Suprapubic skin (tissue), 4 donors: ENCODE results near the gene IGLL5. TPM values are rescaled to one million over a fixed set of nuclear protein-coding genes. Genes with fewer than 3 reads are reported as not detected.

ENCODE experiments used
- DNase-seq, 2 donors: peaks; one replicate each; pipeline ENCODE4 v3.0.0-alpha.2; 2019; ENCODE audit warnings: low spot score in 2 of 2
- H3K27ac ChIP-seq: fragments of 200-600 bp; sonication (generic); one replicate; pipeline ENCODE4 v1.5.1; 2019
- H3K27me3 ChIP-seq: fragments of 200-600 bp; sonication (generic); one replicate; pipeline ENCODE4 v1.5.1; 2019
- H3K36me3 ChIP-seq: fragments of 200-600 bp; sonication (generic); one replicate; pipeline ENCODE4 v1.5.1; 2019
- H3K4me1 ChIP-seq: fragments of 200-600 bp; sonication (generic); one replicate; pipeline ENCODE4 v1.5.1; 2019
- H3K4me3 ChIP-seq: fragments of 200-600 bp; sonication (generic); one replicate; pipeline ENCODE4 v1.5.1; 2019; ENCODE audit warnings: mild to moderate bottlenecking
- H3K9me3 ChIP-seq: fragments of 200-600 bp; sonication (generic); one replicate; pipeline ENCODE4 v1.5.1; 2019
- CTCF ChIP-seq, 2 donors: fragments of 200-600 bp in 1 of 2; fragments of 450-650 bp in 1 of 2; sonication (generic) in 1 of 2; IDR thresholded peaks; one replicate each; pipeline ENCODE4 v1.5.1; 2016 to 2019; ENCODE audit warnings: antibody characterized with exemption in 2 of 2, mild to moderate bottlenecking in 1 of 2, moderate library complexity in 1 of 2
- EP300 ChIP-seq: sonication (generic); formaldehyde crosslinking; IDR thresholded peaks from one replicate; pipeline ENCODE4 v1.6.1; 2017; ENCODE audit warnings: antibody characterized with exemption
- POLR2A ChIP-seq, 2 donors: fragments of 450-650 bp; IDR thresholded peaks; one replicate each; pipeline ENCODE4 v1.6.1; 2017; ENCODE audit warnings: antibody characterized with exemption in 2 of 2, mild to moderate bottlenecking in 2 of 2, moderate library complexity in 2 of 2
- POLR2AphosphoS5 ChIP-seq, 3 donors: sonication (generic); formaldehyde crosslinking; IDR thresholded peaks; one replicate each; pipeline ENCODE4 v1.6.1; 2017; ENCODE audit warnings: antibody characterized with exemption in 3 of 3
- WGBS: methylation state at CpG from one replicate; pipeline ENCODE4 v1.1.5; 2018; 5-methylcytosine and 5-hydroxymethylcytosine counted together
- total RNA-seq, 4 donors: library from RNA; depleted of rRNA; stranded (reverse); fragments of >200 nt; gene quantifications; one replicate each; pipeline ENCODE4 v1.1.0, GENCODE V29; 2016

IGLL5 gene
- total RNA-seq, 4 donors from 2014 or later, result not detected

- H3K4me3 ChIP-seq, result no peak overlapping the region
- WGBS, result 88% methylated on average over 10 of the region's 10 CpGs
- no peak overlapping the region for H3K27ac ChIP-seq
- peaks cover 3% of the 10 kb centered on the region for H3K27me3 ChIP-seq
- H3K4me1 ChIP-seq, result no peaks in the 10 kb centered on the region
- no peaks in the 10 kb centered on the region for H3K36me3 ChIP-seq
- no peak for DNase-seq
- no peaks in the 10 kb centered on the region for H3K9me3 ChIP-seq
- TF ChIP-seq POLR2A (IDR thresholded peaks at IDR 0.05) (no peak), EP300 (no peak), CTCF (IDR thresholded peaks at IDR 0.05) (no peak), POLR2AphosphoS5 (IDR thresholded peaks at IDR 0.05) (no peak)
These were observed 46.4 kb downstream of the IGLL5 start for GRCh38 chr22:22933807-22934542.

DNA sequence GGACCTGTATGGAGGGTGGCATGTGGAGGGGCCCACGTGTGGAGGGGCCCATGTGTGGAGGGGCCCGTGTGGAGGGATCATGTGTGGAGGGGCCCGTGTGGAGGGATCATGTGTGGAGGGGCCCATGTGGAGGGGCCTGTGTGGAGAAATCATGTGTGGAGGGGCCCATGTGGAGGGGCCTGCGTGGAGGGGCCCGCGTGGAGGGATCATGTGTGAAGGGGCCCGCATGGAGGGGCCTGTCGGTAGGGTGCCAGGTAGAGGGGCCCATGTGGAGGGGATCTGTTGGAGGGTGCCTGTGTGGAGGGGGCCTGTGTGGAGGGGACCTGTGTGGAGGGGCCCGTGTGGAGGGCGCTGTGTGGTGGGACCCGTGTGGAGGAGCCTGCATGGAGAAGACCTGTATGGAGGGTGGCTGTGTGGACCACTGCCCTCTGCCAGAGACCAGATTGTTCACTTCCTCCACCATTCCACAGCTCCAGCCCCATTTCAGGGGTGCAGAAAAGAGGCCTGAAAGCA, 47.0 kb downstream of the IGLL5 start:
- no peak for TF ChIP-seq POLR2AphosphoS5 (IDR thresholded peaks at IDR 0.05)
- no peak for TF ChIP-seq EP300
- no peak for TF ChIP-seq POLR2A (IDR thresholded peaks at IDR 0.05)
- no peak for TF ChIP-seq CTCF (IDR thresholded peaks at IDR 0.05)
- Histone ChIP-seq H3K9me3 (no peaks in the 10 kb centered on the region), H3K4me3 (no peak overlapping the region), H3K27ac (no peak overlapping the region), H3K36me3 (no peaks in the 10 kb centered on the region), H3K4me1 (no peaks in the 10 kb centered on the region), H3K27me3 (peaks cover 3% of the 10 kb centered on the region)
- WGBS, result 74% methylated on average over 11 of the region's 11 CpGs
- no peak for DNase-seq

DNA sequence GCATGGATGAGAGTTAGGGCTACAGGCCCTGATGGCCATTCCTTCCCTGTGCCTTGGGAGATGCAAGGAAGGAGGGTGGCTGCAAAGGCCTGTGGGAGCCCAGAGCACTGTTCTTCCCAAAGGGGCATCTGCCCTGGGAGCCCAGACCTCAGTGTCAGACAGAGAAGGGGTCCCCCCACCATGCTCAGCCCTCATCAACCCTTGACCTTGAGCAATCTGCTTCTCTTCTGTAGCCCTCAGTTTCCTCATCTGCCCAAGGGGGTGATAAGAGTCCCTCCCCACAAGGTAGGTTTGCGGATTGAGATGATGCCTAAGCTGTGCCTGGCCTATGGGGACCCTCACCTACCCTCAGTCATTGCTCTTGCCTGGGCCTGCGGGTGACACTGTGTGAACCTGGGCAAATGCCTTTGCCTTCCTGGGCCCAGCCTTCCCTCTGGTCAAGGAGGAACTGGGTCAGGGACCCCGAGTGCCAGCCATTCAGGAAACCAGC, 47.5 kb downstream of the IGLL5 start:
- WGBS, result no CpG with 5 or more reads among the region's 3 CpGs
- DNase-seq, result no peak
- Histone ChIP-seq H3K27ac (no peak overlapping the region), H3K4me3 (no peak overlapping the region), H3K9me3 (no peaks in the 10 kb centered on the region), H3K4me1 (no peaks in the 10 kb centered on the region), H3K27me3 (peaks cover 3% of the 10 kb centered on the region), H3K36me3 (no peaks in the 10 kb centered on the region)
- TF ChIP-seq EP300, result no peak
- TF ChIP-seq POLR2AphosphoS5 (IDR thresholded peaks at IDR 0.05), result no peak
- no peak for TF ChIP-seq POLR2A (IDR thresholded peaks at IDR 0.05)
- no peak for TF ChIP-seq CTCF (IDR thresholded peaks at IDR 0.05)

GRCh38 chr22:22935546-22936157, 48.0 kb downstream of the IGLL5 start:
- WGBS, result 86% methylated on average over 3 of the region's 4 CpGs
- no peak overlapping the region for H3K4me3 ChIP-seq
- no peaks in the 10 kb centered on the region for H3K9me3 ChIP-seq
- DNase-seq, result no peak
- H3K27ac ChIP-seq, result no peak overlapping the region
- TF ChIP-seq POLR2AphosphoS5 (IDR thresholded peaks at IDR 0.05), result no peak
- no peak for TF ChIP-seq CTCF (IDR thresholded peaks at IDR 0.05)
- TF ChIP-seq POLR2A (IDR thresholded peaks at IDR 0.05), result no peak
- TF ChIP-seq EP300, result no peak
- peaks cover under 1% of the 10 kb centered on the region for H3K27me3 ChIP-seq
- no peaks in the 10 kb centered on the region for H3K36me3 ChIP-seq
- no peaks in the 10 kb centered on the region for H3K4me1 ChIP-seq
